CD4-positive, alpha-beta T cell treated with Interleukin-15 for 4 hours (primary cell): ENCODE results near the gene FBXL20.
"Not testable (repeated sequence)": the region's sequence is repeated elsewhere in the genome, so short reads cannot be mapped to it uniquely, and the experiment has no call there.

Experiments used
- DNase-seq: peaks from one replicate; pipeline ENCODE4 v3.0.0-alpha.2; 2020; ENCODE audit warnings: low spot score

Gene FBXL20, protein sequence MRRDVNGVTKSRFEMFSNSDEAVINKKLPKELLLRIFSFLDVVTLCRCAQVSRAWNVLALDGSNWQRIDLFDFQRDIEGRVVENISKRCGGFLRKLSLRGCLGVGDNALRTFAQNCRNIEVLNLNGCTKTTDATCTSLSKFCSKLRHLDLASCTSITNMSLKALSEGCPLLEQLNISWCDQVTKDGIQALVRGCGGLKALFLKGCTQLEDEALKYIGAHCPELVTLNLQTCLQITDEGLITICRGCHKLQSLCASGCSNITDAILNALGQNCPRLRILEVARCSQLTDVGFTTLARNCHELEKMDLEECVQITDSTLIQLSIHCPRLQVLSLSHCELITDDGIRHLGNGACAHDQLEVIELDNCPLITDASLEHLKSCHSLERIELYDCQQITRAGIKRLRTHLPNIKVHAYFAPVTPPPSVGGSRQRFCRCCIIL

DNA sequence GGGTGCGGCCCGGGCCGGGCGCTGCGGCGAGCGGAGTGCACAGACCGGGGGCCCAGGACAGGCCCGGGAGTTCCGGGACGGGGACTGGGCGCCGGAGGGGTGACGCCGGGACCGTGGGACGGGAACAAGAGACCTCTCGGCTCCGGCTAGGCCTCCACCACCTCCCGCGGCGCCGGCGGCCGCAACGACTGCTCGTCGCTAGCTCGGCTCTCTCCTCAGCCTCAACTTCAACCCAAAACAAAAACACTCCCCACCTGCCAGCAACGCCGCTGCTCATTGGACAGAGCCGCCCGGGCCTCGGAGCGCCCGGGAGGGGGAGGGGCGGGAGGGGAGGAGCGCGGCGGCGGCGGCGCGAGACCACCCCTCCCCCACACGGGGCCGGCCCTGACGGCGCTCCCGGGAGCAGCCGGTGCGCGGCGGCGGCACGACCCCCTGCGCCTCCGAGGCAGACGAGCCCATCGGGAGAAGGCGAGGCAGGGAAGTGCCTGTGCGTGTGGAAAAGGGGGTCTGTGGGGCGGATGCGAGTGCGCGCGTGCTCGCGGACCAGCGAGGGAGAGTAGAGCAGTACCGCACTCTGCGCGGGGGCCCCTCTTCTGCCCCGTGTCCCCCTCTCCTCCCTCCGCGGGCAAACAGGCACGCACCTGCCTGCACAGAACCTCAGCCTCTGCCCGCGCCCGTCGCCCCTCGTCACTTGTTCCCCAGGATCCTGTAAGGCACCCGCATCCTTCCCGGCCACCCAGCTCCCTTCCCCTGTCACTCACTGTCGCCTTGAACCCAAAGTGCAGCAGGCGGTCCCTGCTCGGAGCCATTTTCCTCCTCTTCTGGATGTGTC lies at the start of gene FBXL20:
Gene FBXL20, minus strand, starts transcription at position 215 of the 832 bp plus-strand sequence. CDS start 224 bp downstream, outside the sequence.
- DNase-seq = peak; percentile 95

DNA sequence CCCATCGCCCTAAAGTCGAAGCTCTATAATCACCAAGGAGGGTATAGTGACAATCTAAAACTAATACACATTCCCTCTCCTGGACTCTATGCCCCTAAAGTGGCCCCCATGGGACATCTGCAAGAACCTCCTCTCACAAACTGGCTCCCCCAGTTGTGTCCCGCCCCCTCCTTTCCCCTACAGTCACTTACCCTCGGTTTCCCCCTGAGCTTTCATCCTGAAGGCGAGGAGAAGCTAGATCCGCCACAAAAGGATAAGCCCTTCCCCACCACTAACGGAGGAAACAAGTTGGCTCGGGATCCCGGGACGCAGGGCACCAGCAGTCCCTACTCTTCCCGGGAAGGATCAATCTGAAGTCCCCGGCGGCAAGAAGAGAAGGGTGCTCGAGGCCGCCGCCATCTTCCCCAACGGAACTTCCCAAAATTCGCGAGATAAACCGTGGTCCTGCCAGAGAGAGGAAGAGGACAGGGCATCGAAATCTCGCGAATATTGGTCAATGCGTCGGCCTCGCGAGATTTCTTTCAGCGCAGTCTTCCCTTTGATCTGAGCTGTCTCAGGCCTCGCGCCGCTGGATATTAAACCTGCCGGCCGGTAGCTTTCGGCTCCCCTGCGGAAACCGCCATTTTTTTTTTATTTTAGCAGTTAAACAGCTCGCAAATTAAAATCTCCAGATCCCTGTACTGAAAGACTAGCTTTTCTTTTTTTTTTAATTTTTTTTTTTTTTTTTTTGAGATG lies 49.6 kb upstream of the FBXL20 start, which contains the start of gene MED1:
Gene MED1, minus strand, starts transcription at position 417 of the 735 bp plus-strand sequence. Its CDS starts 201 bp downstream, at position 216.
- peak; percentile 95 for DNase-seq

DNA sequence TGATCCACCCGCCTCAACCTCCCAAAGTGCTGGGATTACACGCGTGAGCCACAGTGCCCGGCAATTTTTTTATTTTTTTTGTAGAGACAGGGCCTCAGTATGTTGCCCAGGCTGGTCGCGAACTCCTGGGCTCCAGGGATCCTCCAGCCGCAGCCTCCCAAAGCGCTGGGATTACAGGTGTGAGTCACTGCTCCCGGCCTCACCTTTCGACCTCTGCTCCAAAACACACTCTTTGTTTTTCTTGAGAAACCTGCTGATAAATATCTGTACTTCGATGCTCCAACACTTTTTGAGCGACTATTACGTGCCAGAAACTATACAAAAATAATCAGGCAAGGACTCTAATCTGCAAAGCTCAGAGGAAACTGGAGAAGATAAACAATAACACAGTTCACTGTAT lies 48.6 kb upstream of the FBXL20 start:
- DNase-seq = no peak

DNA sequence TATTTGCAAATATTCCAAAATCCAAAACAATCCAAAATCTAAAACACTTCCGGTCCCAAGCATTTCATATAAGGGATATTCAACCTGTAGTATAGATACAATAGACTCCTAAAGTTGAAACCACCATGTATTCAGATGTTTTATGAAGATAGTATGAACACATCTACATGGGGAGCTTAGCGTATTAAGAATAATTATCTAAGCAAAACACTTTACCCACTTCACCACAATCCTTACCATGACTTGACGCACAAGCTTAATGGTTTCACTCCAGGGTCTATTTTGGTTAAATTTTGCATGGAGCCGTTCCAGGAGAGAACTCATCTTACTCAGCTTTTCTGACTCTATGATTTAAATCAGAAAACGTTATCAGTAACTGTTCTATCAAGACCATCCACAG lies 46.1 kb upstream of the FBXL20 start:
- no peak for DNase-seq

DNA sequence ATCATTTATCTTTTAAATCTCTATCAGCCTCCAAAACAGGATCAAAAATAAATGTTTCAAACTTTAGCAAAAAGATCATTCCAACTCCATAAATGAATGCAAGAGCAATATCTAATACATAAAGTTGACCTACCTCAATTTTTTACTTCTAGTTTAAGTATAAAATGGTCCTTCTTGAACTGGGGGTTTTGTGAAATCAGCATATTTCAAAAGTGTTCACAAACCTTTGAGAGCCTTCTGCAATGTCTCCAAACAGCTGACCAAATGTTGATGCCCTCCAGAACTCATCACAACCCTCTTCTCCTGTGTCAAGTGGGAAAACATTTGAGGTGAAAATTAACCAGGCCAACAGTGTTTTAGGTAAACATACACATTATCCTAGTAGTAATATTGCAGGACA lies 41.9 kb upstream of the FBXL20 start:
- DNase-seq = no peak

DNA sequence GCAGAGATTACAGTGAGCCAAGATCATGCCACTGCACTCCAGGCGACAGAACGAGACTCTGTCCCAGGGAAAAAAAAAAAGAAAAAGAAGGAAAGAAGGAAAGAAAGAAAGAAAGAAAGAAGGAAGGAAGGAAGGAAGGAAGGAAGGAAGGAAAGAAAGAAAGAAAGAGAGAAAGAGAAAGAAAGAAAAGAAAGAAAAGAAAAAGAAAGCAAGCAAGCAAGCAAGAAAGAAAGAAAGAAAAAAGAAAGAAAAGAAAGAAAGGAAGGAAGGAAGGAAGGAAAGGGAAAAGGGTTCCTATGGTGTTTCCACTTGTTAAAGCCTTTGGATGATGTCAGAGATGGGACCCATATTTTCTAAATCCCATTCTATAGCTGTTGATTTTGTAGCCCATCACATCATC lies 38.4 kb upstream of the FBXL20 start:
- not testable (repeated sequence) for DNase-seq

DNA sequence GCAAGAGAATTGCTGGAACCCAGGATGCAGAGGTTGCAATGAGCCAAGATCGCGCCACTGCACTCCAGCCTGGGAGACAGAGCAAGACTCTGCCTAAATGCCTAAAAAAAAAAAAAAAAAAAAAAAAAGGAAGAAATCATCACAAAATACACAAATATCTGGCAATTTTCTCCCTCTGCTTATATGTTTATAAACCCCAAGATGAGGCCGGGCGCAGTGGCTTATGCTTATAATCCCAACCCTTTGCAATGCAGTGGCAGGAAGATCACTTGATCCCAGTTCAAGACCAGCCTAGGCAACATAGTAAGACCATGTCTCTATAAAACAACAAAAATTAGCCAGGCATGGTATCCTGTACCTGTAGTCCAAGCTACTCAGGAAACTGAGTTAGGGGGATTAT lies 28.2 kb upstream of the FBXL20 start:
- DNase-seq = no peak

DNA sequence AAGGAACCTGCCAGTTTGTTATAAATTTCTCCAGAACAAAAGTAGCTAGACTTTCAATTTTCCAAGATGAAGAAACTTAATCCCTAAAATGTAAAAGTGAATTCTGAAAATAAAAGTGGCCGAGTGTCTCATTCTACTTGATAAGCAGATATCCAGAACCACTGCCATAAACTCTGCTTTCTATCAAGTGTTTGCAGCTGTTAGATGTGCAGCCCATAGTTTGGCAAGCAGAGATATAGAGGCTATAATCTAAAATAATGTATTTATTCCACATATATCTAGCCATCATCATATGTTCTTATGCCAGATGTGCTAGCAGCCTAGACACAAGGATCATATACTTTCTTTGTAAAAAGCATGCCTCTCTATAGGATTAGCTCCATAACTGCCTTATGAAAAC lies 14.7 kb upstream of the FBXL20 start:
- DNase-seq = no peak

DNA sequence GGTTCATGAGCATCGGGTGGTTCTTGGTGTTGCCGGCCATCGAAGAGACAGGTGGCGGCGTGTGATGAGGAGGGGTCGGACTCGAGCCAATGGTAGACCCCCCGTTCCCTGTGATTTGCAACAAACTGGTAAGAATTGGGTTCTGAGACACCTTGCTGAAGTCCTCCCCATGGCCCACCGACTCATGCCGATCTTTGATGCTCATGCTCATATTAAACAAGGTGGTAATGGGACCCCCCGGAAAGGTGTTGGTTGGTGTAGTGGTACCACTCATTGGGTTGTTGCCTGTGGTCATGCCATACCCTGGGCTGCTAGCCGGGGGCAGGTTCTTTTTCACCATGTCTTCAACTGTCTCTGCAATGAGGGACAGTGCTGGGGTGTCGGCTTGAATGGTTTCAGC lies 8.9 kb upstream of the FBXL20 start:
- DNase-seq = no peak

DNA sequence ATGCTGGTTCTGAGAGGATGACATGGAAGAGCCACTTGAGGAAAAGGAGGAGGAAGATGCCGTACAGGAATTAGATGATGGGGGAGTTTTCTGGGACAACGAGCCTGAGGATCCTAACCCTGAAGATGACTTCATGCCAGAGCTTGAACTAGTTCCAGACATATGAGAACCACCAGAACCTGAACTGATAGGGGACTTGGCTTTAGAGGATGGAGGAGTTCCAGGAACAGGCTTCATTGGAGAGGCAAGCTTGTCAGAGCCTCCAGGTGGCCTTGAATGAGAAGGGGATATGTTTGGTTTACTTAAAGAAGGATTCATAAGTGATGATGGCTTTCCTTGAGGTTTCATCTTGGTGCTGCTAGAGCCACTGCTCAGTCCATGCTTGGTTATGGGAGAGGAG lies 6.9 kb upstream of the FBXL20 start:
- DNase-seq = no peak

DNA sequence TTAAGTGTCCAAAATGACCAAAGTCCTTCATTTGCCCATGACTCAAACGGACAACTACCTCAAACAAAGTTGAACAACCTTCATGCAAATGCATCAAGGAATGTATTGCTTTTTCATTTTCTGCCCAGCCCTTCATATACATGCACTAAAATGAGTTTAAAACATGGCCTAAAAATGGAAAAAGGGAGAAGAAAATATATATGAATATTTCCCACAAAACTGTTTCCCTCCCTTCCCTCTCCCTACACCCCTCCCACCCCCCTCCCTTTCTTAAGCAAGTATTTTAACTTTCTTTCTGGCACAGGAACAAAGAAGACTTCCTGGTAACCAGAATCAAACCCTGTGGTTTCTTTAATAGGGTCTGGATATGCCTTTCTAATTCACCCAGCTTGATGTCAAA lies 5.5 kb upstream of the FBXL20 start:
- DNase-seq = no peak

DNA sequence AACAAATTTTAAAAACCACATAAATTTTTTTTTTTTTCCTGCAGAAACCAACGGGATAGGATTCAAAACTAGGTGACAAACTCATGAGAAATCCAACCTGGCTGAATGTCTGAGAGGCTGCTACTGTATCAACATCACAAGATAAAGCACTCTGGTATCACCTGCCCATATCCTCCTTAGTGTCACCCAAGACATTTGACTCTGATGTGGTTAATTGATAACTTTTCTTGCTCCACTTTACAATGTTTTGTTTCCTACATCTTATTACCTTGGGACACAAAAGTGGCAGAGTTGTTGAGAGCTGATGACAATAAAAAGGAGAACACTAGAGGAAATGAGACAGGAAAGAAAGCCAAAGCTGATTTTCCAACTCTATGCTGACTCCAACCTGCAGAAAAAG lies 4.0 kb upstream of the FBXL20 start:
- DNase-seq = no peak

DNA sequence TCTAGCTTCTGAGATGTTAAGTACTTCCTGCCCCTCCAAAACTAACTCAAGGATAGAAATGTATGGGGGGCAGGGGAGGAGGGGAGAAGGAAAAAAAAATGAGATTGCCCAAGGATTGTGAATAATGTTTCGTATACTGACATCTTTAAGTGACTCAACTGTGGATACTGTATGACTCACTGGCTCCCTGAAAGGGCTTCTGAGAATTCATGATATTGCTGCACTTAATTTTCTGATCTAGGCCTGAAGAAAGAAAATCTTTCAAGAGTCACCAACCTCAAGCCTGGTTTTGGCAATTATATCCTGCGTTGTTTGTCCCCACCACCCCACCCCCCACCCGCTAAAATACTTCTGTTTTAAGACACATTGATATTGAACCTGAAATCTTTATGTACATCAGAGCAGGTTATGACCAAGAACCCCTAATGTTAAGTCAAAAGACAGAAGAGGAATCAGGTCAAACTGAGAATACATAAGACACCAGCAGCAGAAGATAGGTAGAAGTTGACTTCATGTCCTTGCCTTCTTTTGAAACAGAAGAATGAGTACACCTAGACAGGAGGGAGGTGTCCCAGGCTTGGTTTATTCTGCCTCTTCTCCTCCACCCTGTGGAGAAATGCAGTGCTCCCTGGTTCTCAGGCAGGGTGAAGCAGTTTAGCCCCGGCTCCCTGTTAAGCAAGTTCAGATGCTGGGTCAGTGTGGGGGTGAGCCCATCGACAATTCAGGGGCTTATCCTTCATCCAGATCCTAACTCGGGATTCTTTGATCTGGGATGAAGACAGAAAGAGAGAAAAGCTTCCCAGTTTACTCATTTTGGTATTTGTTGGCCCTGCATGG lies 3.3 kb upstream of the FBXL20 start:
- peak; percentile 55 for DNase-seq

DNA sequence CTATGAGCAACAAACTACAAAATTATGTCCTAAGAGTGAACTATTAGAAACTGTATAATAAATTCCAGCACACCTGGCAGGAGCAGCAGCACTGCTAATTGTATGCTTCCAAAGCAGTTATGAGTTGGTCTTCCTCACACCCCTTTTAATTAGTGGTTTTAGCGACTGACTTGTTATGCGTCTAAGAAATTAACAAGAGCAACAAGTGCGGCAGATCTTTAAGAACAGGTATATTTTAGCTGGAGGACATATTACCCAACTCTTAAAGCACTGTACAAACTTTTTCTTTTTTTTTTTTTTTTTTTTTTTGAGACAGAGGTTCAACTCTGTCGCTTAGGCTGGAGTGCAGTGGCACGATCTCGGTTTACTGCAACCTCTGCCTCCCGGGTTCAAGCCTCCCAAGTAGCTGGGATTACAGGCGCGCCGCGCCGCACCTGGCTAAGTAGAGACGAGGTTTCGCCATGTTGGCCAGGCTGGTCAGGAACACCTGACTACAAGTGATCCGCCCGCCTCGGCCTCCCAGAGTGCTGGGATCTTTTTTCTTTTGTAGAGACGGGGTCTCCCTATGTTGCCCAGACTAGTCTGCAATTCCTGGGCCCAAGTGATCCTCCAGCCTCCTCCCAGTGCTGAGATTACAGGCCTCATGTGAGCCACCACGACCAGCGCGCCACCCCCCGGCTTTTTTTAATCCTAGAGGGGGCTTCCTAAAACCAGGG lies 1.6 kb upstream of the FBXL20 start:
- DNase-seq = no peak

DNA sequence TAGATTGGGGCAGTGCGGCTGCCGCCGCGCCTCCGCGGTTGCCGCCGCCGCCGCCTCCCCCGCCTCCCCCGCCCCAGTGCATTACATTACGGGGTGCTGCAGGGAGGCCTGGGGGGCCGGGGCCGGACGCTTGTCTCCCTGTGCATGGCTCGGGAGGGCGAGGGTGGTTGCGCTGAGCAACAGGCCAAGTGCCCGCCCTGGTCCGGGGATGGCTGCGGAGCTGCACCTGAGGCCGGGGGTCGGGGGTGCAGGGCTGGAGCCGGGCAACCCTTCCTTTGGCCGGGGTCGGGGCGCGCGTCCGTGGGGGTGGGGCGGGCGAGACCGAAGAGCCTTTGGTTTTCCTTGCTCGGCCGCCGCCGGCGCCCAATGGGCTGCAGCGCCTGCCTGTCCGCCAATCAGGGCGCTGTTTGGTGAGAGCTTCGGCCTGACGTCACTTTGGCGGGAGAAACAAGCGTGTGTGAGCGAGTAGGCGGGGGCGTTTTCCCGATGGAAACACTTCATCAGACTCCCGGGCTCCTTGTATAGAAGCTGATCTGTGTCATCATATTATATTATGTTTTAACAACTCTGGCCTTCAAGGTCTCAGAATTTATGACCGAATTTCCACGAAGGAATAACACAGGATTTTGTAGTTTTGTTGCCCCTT lies 941 bp upstream of the FBXL20 start:
- DNase-seq = peak; percentile 86

DNA sequence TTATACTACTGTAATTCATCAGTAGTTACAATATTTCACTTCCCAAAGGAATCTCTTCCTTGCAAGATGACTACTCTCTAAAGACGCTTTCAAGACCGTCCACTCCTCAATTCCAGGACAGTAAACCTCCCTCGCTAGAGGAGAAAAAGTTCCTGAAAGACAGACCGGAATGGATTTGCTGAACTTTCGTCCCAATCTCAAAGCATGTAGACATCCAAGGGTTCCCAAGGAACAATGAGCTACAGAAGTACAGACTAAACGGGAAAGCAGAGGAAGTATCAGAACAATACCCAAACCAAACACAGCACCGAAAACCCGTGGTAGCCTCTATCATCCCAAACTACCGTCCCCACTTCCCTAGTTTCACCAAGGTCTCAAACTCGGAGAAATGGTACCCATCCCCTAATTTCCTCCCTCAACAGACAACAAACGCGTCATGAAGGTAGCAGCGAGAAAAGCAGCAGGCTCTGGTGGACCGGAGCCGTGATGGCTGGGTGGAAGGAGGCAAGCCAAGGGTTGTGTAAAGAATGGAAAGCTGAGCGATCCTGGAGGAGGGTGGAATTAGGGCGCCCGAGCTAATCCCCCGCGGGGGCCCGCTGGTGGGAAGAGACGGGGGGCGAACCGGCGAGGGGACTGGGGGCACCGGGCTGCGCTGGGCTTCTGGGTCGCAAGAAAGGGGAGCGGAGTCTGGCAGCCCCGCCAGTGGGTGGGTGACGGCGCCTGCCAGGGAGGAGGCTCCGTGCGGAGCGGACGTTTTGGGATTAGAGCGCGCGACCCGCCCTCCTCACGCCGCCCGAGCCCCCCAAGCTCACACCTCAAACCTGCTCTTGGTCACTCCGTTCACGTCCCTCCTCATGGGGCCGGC lies 647 bp downstream of the FBXL20 start:
- no peak for DNase-seq

DNA sequence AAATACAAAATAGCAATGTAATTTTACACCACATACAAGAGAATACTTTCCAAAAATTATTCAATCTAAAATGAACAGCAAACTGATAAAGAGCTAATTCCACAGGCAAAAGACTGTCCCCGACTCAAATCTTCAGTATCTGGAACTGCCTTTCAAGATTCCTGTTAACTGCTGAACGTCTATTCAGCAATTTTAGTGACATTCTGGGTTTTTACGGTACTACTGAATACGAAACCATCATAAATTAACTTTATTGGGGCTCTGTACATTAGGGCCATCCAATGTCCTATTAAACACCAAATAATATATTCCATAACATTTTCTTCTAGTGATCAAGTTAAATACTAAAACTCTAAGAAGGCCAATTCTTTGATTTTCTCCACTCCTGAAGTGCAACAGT lies 1.6 kb downstream of the FBXL20 start:
- DNase-seq = no peak

DNA sequence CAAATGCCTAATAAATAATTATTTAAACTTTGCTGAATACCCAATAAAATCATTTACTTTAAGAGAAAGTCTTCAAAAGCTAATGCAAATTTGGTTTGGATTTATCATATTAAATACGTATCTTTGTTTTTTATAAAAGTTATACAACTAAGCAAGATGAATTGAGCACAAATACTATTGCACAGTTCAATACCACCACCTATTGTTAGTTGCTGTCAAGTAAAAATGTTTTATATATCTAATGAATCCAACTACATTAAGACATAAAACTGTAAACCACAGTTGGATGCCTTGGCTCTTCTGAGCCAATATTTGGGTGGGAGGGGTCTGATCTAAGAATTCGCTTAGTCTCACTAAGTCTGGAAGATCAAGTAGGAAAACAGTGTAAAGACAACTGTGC lies 7.7 kb downstream of the FBXL20 start:
- DNase-seq = no peak

DNA sequence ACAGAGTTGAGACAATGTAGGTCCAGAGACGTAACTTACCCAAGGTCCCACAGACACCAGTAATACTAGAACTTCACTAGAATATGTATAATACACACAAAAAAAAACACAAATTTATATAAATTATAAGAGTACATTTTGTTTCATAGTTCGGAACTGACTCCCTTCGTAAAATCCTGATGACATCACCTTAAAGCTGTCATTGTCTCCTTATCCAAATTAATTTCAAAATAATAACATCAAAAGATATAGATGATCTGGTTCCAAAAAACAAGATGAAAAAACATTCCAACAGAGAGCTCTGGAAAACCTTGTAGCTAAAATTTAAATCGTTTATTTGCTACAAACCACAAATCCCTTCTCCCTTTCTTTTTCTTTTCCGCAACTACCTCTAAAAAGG lies 10.0 kb downstream of the FBXL20 start:
- DNase-seq = no peak
